ENCODE data around the gene SCAF8. TPM values are rescaled to one million over a fixed set of nuclear protein-coding genes. Genes with fewer than 3 reads are reported as not detected.

SCAF8 gene
- polyA plus RNA-seq, 1 donor from 2014 or later, result 34.1 TPM

- H3K9me2 ChIP-seq (ENCODE audit: insufficient read depth, low read length), result no peaks in the 10 kb centered on the region
- H2AFZ ChIP-seq (ENCODE audit: low read depth, low read length), result no peak overlapping the region
- H3K9ac ChIP-seq (ENCODE audit: low read length), result no peak overlapping the region
- no peak overlapping the region for H3K4me3 ChIP-seq (ENCODE audit: low read length)
- no peaks in the 10 kb centered on the region for H4K20me1 ChIP-seq (ENCODE audit: insufficient read depth)
- H3K79me2 ChIP-seq (replicated peaks; ENCODE audit: insufficient read depth, low read length), result peaks cover 21% of the 10 kb centered on the region
- no peaks in the 10 kb centered on the region for H3K27me3 ChIP-seq (ENCODE audit: insufficient read depth, low read depth, low read length)
- H3K27ac ChIP-seq (ENCODE audit: low read length), result no peak overlapping the region
- no peaks in the 10 kb centered on the region for H3F3A ChIP-seq (ENCODE audit: insufficient read depth, low read length, poor library complexity, severe bottlenecking)
- no peaks in the 10 kb centered on the region for H3K9me3 ChIP-seq (ENCODE audit: low read length)
- no peak overlapping the region for H3K4me2 ChIP-seq (ENCODE audit: low read length)
- peaks cover 12% of the 10 kb centered on the region for H3K36me3 ChIP-seq (ENCODE audit: insufficient read depth, low read length)
- TF ChIP-seq CTCF (IDR thresholded peaks at IDR 0.05; ENCODE audit: poor library complexity, severe bottlenecking) (no peak), EP300 (conservative IDR thresholded peaks at IDR 0.05; ENCODE audit: poor library complexity, severe bottlenecking) (no peak), MXI1 (conservative IDR thresholded peaks at IDR 0.05; ENCODE audit: poor library complexity, severe bottlenecking) (no peak), SMC3 (conservative IDR thresholded peaks at IDR 0.05; ENCODE audit: poor library complexity) (no peak), REST (IDR thresholded peaks at IDR 0.05; ENCODE audit: borderline replicate concordance) (no peak), EZH2 (IDR thresholded peaks at IDR 0.05; ENCODE audit: borderline replicate concordance, insufficient read depth, low read length, poor library complexity, severe bottlenecking) (no peak), TAF1 (IDR thresholded peaks at IDR 0.05; ENCODE audit: low read depth) (no peak), POLR2AphosphoS5 (IDR thresholded peaks at IDR 0.05) (no peak), RAD21 (conservative IDR thresholded peaks at IDR 0.05) (no peak)
Measured at GRCh38 chr6:154791556-154792317, 58.5 kb downstream of the SCAF8 start.

GRCh38 chr6:154792325-154792724 lies 59.1 kb downstream of the SCAF8 start:
- H3K36me3 ChIP-seq (ENCODE audit: insufficient read depth, low read length), result peaks cover 12% of the 10 kb centered on the region
- H4K20me1 ChIP-seq (ENCODE audit: insufficient read depth), result no peaks in the 10 kb centered on the region
- no peak for TF ChIP-seq REST (IDR thresholded peaks at IDR 0.05; ENCODE audit: borderline replicate concordance)
- no peak for TF ChIP-seq SMC3 (conservative IDR thresholded peaks at IDR 0.05; ENCODE audit: poor library complexity)
- no peak for TF ChIP-seq MXI1 (conservative IDR thresholded peaks at IDR 0.05; ENCODE audit: poor library complexity, severe bottlenecking)
- TF ChIP-seq RAD21 (conservative IDR thresholded peaks at IDR 0.05), result no peak
- no peak for TF ChIP-seq CTCF (IDR thresholded peaks at IDR 0.05; ENCODE audit: poor library complexity, severe bottlenecking)
- TF ChIP-seq POLR2AphosphoS5 (IDR thresholded peaks at IDR 0.05), result no peak
- TF ChIP-seq EP300 (conservative IDR thresholded peaks at IDR 0.05; ENCODE audit: poor library complexity, severe bottlenecking), result no peak
- TF ChIP-seq TAF1 (IDR thresholded peaks at IDR 0.05; ENCODE audit: low read depth), result no peak
- TF ChIP-seq EZH2 (IDR thresholded peaks at IDR 0.05; ENCODE audit: borderline replicate concordance, insufficient read depth, low read length, poor library complexity, severe bottlenecking), result no peak
- H3K9me2 ChIP-seq (ENCODE audit: insufficient read depth, low read length), result no peaks in the 10 kb centered on the region
- H3K4me2 ChIP-seq (ENCODE audit: low read length), result no peak overlapping the region
- no peaks in the 10 kb centered on the region for H3F3A ChIP-seq (ENCODE audit: insufficient read depth, low read length, poor library complexity, severe bottlenecking)
- no peaks in the 10 kb centered on the region for H3K27me3 ChIP-seq (ENCODE audit: insufficient read depth, low read depth, low read length)
- H3K9me3 ChIP-seq (ENCODE audit: low read length), result no peaks in the 10 kb centered on the region
- peaks cover 19% of the 10 kb centered on the region for H3K79me2 ChIP-seq (replicated peaks; ENCODE audit: insufficient read depth, low read length)
- H3K9ac ChIP-seq (ENCODE audit: low read length), result no peak overlapping the region
- no peak overlapping the region for H3K4me3 ChIP-seq (ENCODE audit: low read length)
- no peak overlapping the region for H2AFZ ChIP-seq (ENCODE audit: low read depth, low read length)
- no peak overlapping the region for H3K27ac ChIP-seq (ENCODE audit: low read length)
